ENCODE measurements around the gene ITGA1. TPM values are rescaled to one million over a fixed set of nuclear protein-coding genes. Genes with fewer than 3 reads are reported as not detected.

The ITGA1 gene
- total and polyA plus RNA-seq, 2 of the 13 experiments (the other 11 are each of a cell fraction or from before 2014, with no cell fraction given): 23.1 to 28.6 TPM

GRCh38 chr5:52825826-52826225 lies 38.1 kb downstream of the ITGA1 start:
- intact Hi-C loops (cut with micrococcal nuclease; ENCODE audit: unreplicated experiment): no loop called here
- ChIA-PET CTCF (ENCODE audit: low intra/inter-chr PET ratio, low total read pairs) (no interaction called here), POLR2A (no interaction called here)
- no peak overlapping the region for H3K4me2 ChIP-seq (ENCODE audit: low read depth, low read length)
- H3K36me3 ChIP-seq (replicated peaks in 1 of 2; ENCODE audit: control insufficient read depth in 1 of 2, insufficient read depth in 2 of 2, low read length in 2 of 2): no peaks in the 10 kb centered on the region
- H3K27me3 ChIP-seq (ENCODE audit: control insufficient read depth in 1 of 2, insufficient read depth in 2 of 2, low read length in 2 of 2): no peaks in the 10 kb centered on the region
- H3K9me3 ChIP-seq (ENCODE audit: low read length): no peaks in the 10 kb centered on the region
- H3K4me3 ChIP-seq (replicated peaks in 1 of 3; ENCODE audit: insufficient read depth in 1 of 3, low read depth in 2 of 3, low read length in 3 of 3): no peak overlapping the region
- peaks cover 5% of the 10 kb centered on the region; the same call in 1 of the 2 replicates for H3K4me1 ChIP-seq (ENCODE audit: insufficient read depth, low read length)
- FAIRE-seq (no peak), ATAC-seq (no peak), DNase-seq (ENCODE audit: low spot score) (no peak)
- H4K20me1 ChIP-seq (ENCODE audit: insufficient read depth, low read length): no peaks in the 10 kb centered on the region
- in situ Hi-C loops (cut with HindIII; ENCODE audit: extremely low pct_ligation_motif_present, low pct_unique_long_range_greater_than_20kb): no loop called here
- no peak overlapping the region for H2AFZ ChIP-seq (ENCODE audit: low read length)
- no peak for TF ChIP-seq FOXJ3 (CRISPR knock-in tag; IDR thresholded peaks at IDR 0.05; ENCODE audit: borderline replicate concordance)
- no peak for TF ChIP-seq ZNF569 (CRISPR knock-in tag; IDR thresholded peaks at IDR 0.05; ENCODE audit: borderline replicate concordance)
- no peak for TF ChIP-seq YEATS4 (CRISPR knock-in tag; IDR thresholded peaks at IDR 0.05; ENCODE audit: borderline replicate concordance)
- no peak for TF ChIP-seq TOE1 (CRISPR knock-in tag; IDR thresholded peaks at IDR 0.05)
- no peak for TF ChIP-seq MNT (IDR thresholded peaks at IDR 0.05)
- no peak for TF ChIP-seq MATR3 (CRISPR knock-in tag; IDR thresholded peaks at IDR 0.05)
- no peak for TF ChIP-seq DBP (CRISPR knock-in tag; IDR thresholded peaks at IDR 0.05; ENCODE audit: not compliant biosample characterization)
- no peak for TF ChIP-seq RBAK (CRISPR knock-in tag; IDR thresholded peaks at IDR 0.05)
- no peak for TF ChIP-seq ZNF276 (CRISPR knock-in tag; IDR thresholded peaks at IDR 0.05; ENCODE audit: low read depth)
- no peak for TF ChIP-seq XBP1 (CRISPR knock-in tag; IDR thresholded peaks at IDR 0.05)
- no peak for TF ChIP-seq HDAC2 (CRISPR knock-in tag; IDR thresholded peaks at IDR 0.05)
- TF ChIP-seq STAT5B (CRISPR knock-in tag; IDR thresholded peaks at IDR 0.05): no peak
- no peak overlapping the region for H3K27ac ChIP-seq (ENCODE audit: extremely low read length, insufficient read depth, low read length)
- H3K79me2 ChIP-seq (ENCODE audit: insufficient read depth, low read length): peaks cover 2% of the 10 kb centered on the region
- no TSS peak for BruUV-seq (replicated peaks)
- no peak overlapping the region for H3K9ac ChIP-seq (ENCODE audit: insufficient read depth, low read depth, low read length)
- 94% methylated on average over 2 of the region's 2 CpGs for WGBS (ENCODE audit: low lambda C conversion rate)

Data from HepG2 (cell line).